ENCODE results near the gene EMC8. TPM values are rescaled to one million over a fixed set of nuclear protein-coding genes. Genes with fewer than 3 reads are reported as not detected.

The EMC8 gene
- total and polyA plus RNA-seq, 4 donors = 14.5 to 23.0 (median 19.0) TPM

GRCh38 chr16:85843471-85844168 lies 44.3 kb upstream of the EMC8 start:
- intact Hi-C loops (cut with DNase I) = loop anchor here in 1 of 2 donors (5.0 kb wide), 1 partner anchor 189 kb away; no protein-coding TSS in a partner anchor
- DNase-seq = peak; percentile 5 to 52

GRCh38 chr16:85842848-85843247 lies 43.5 kb upstream of the EMC8 start:
- no peaks in the 10 kb centered on the region for H3K27me3 ChIP-seq (ENCODE audit: control insufficient read depth in 1 of 2, insufficient read depth in 2 of 2, low read length in 1 of 2)
- no peak overlapping the region for H3K27ac ChIP-seq (ENCODE audit: low read depth in 1 of 2, low read length in 2 of 2)
- intact Hi-C loops (cut with DNase I) = loop anchor here in 1 of 2 donors (5.0 kb wide), 1 partner anchor 189 kb away; no protein-coding TSS in a partner anchor
- H3K9me3 ChIP-seq (ENCODE audit: control insufficient read depth, low read length) = peaks cover 2% of the 10 kb centered on the region
- H3K36me3 ChIP-seq (ENCODE audit: control insufficient read depth in 1 of 2, insufficient read depth in 2 of 2, low read length in 1 of 2) = no peaks in the 10 kb centered on the region
- H3K4me1 ChIP-seq (ENCODE audit: control insufficient read depth in 1 of 2, insufficient read depth in 2 of 2, low read length in 2 of 2) = no peaks in the 10 kb centered on the region
- no peak overlapping the region for H3K4me3 ChIP-seq (ENCODE audit: low read length in 2 of 2)
- peak in 1 of 2 donors; percentile 31 for DNase-seq
- ATAC-seq (ENCODE audit: low FRiP score) = no peak
- WGBS, 2 donors = 92 to 93% methylated on average over 9 of the region's 9 CpGs

More at GRCh38 chr16:85843471-85844168, 44.3 kb upstream of the EMC8 start:
- ATAC-seq (ENCODE audit: low FRiP score) = no peak
- Histone ChIP-seq H3K36me3 (ENCODE audit: control insufficient read depth in 1 of 2, insufficient read depth in 2 of 2, low read length in 1 of 2) (no peaks in the 10 kb centered on the region), H3K27ac (ENCODE audit: low read depth in 1 of 2, low read length in 2 of 2) (no peak overlapping the region), H3K9me3 (ENCODE audit: control insufficient read depth, low read length) (peaks cover 2% of the 10 kb centered on the region), H3K27me3 (ENCODE audit: control insufficient read depth in 1 of 2, insufficient read depth in 2 of 2, low read length in 1 of 2) (no peaks in the 10 kb centered on the region), H3K4me3 (ENCODE audit: low read length in 2 of 2) (no peak overlapping the region), H3K4me1 (ENCODE audit: control insufficient read depth in 1 of 2, insufficient read depth in 2 of 2, low read length in 2 of 2) (no peaks in the 10 kb centered on the region)
- WGBS, 2 donors = 91 to 94% methylated on average over 11 of the region's 11 CpGs

GRCh38 chr16:85842435-85842834 lies 43.1 kb upstream of the EMC8 start:
- Histone ChIP-seq H3K27me3 (ENCODE audit: control insufficient read depth in 1 of 2, insufficient read depth in 2 of 2, low read length in 1 of 2) (no peaks in the 10 kb centered on the region), H3K4me1 (ENCODE audit: control insufficient read depth in 1 of 2, insufficient read depth in 2 of 2, low read length in 2 of 2) (no peaks in the 10 kb centered on the region), H3K4me3 (ENCODE audit: low read length in 2 of 2) (no peak overlapping the region), H3K27ac (ENCODE audit: low read depth in 1 of 2, low read length in 2 of 2) (no peak overlapping the region), H3K9me3 (ENCODE audit: control insufficient read depth, low read length) (peaks cover 2% of the 10 kb centered on the region), H3K36me3 (ENCODE audit: control insufficient read depth in 1 of 2, insufficient read depth in 2 of 2, low read length in 1 of 2) (no peaks in the 10 kb centered on the region)
- ATAC-seq (ENCODE audit: low FRiP score) (no peak), DNase-seq (peak in 1 of 2 donors; percentile 1)
- intact Hi-C loops (cut with DNase I) = loop anchor here in 1 of 2 donors (5.0 kb wide), 1 partner anchor 190 kb away; no protein-coding TSS in a partner anchor
- 87% methylated on average over 9 of the region's 9 CpGs for WGBS, 2 donors

- 88 to 91% methylated on average over 10 of the region's 10 CpGs for WGBS, 2 donors
- Histone ChIP-seq H3K4me3 (ENCODE audit: low read length in 2 of 2) (no peak overlapping the region), H3K9me3 (ENCODE audit: control insufficient read depth, low read length) (peaks cover 2% of the 10 kb centered on the region), H3K36me3 (ENCODE audit: control insufficient read depth in 1 of 2, insufficient read depth in 2 of 2, low read length in 1 of 2) (no peaks in the 10 kb centered on the region), H3K27me3 (ENCODE audit: control insufficient read depth in 1 of 2, insufficient read depth in 2 of 2, low read length in 1 of 2) (no peaks in the 10 kb centered on the region), H3K27ac (ENCODE audit: low read depth in 1 of 2, low read length in 2 of 2) (no peak overlapping the region), H3K4me1 (ENCODE audit: control insufficient read depth in 1 of 2, insufficient read depth in 2 of 2, low read length in 2 of 2) (no peaks in the 10 kb centered on the region)
- DNase-seq = peak; percentile 15 to 56
- intact Hi-C loops (cut with DNase I) = loop anchor here in 1 of 2 donors (5.0 kb wide), 1 partner anchor 192 kb away; no protein-coding TSS in a partner anchor
- no peak for ATAC-seq (ENCODE audit: low FRiP score)
These were observed 41.5 kb upstream of the EMC8 start for GRCh38 chr16:85840801-85841200.

GRCh38 chr16:85840395-85840794 lies 41.1 kb upstream of the EMC8 start:
- DNase-seq (peak; percentile 15 to 40), ATAC-seq (ENCODE audit: low FRiP score) (peak; percentile 31)
- no peak overlapping the region for H3K4me3 ChIP-seq (ENCODE audit: low read length in 2 of 2)
- H3K27ac ChIP-seq (ENCODE audit: low read depth in 1 of 2, low read length in 2 of 2) = no peak overlapping the region
- H3K36me3 ChIP-seq (ENCODE audit: control insufficient read depth in 1 of 2, insufficient read depth in 2 of 2, low read length in 1 of 2) = no peaks in the 10 kb centered on the region
- WGBS, 2 donors = 86% methylated on average over 9 of the region's 9 CpGs
- intact Hi-C loops (cut with DNase I) = loop anchor here in 1 of 2 donors (5.0 kb wide), 1 partner anchor 192 kb away; no protein-coding TSS in a partner anchor
- no peaks in the 10 kb centered on the region for H3K27me3 ChIP-seq (ENCODE audit: control insufficient read depth in 1 of 2, insufficient read depth in 2 of 2, low read length in 1 of 2)
- H3K9me3 ChIP-seq (ENCODE audit: control insufficient read depth, low read length) = peaks cover 2% of the 10 kb centered on the region
- no peaks in the 10 kb centered on the region for H3K4me1 ChIP-seq (ENCODE audit: control insufficient read depth in 1 of 2, insufficient read depth in 2 of 2, low read length in 2 of 2)

GRCh38 chr16:85839681-85840240 lies 40.4 kb upstream of the EMC8 start:
- no peaks in the 10 kb centered on the region for H3K27me3 ChIP-seq (ENCODE audit: control insufficient read depth in 1 of 2, insufficient read depth in 2 of 2, low read length in 1 of 2)
- no peak overlapping the region for H3K27ac ChIP-seq (ENCODE audit: low read depth in 1 of 2, low read length in 2 of 2)
- intact Hi-C loops (cut with DNase I) = loop anchor here in 1 of 2 donors (5.0 kb wide), 1 partner anchor 193 kb away; no protein-coding TSS in a partner anchor
- H3K36me3 ChIP-seq (ENCODE audit: control insufficient read depth in 1 of 2, insufficient read depth in 2 of 2, low read length in 1 of 2) = no peaks in the 10 kb centered on the region
- peaks cover 2% of the 10 kb centered on the region for H3K9me3 ChIP-seq (ENCODE audit: control insufficient read depth, low read length)
- no peak for ATAC-seq (ENCODE audit: low FRiP score)
- no peak overlapping the region for H3K4me3 ChIP-seq (ENCODE audit: low read length in 2 of 2)
- peak; percentile 51 to 61 for DNase-seq
- WGBS, 2 donors = 86 to 87% methylated on average over 24 of the region's 24 CpGs
- no peaks in the 10 kb centered on the region for H3K4me1 ChIP-seq (ENCODE audit: control insufficient read depth in 1 of 2, insufficient read depth in 2 of 2, low read length in 2 of 2)

GRCh38 chr16:85838876-85839585 lies 39.7 kb upstream of the EMC8 start:
- DNase-seq (peak; percentile 31 to 58), ATAC-seq (ENCODE audit: low FRiP score) (no peak)
- H3K27me3 ChIP-seq (ENCODE audit: control insufficient read depth in 1 of 2, insufficient read depth in 2 of 2, low read length in 1 of 2) = no peaks in the 10 kb centered on the region
- H3K4me1 ChIP-seq (ENCODE audit: control insufficient read depth in 1 of 2, insufficient read depth in 2 of 2, low read length in 2 of 2) = no peaks in the 10 kb centered on the region
- H3K36me3 ChIP-seq (ENCODE audit: control insufficient read depth in 1 of 2, insufficient read depth in 2 of 2, low read length in 1 of 2) = no peaks in the 10 kb centered on the region
- H3K27ac ChIP-seq (ENCODE audit: low read depth in 1 of 2, low read length in 2 of 2) = no peak overlapping the region
- no peak overlapping the region for H3K4me3 ChIP-seq (ENCODE audit: low read length in 2 of 2)
- intact Hi-C loops (cut with DNase I) = no loop called here
- peaks cover 2% of the 10 kb centered on the region for H3K9me3 ChIP-seq (ENCODE audit: control insufficient read depth, low read length)
- WGBS, 2 donors = 85 to 87% methylated on average over 21 of the region's 21 CpGs

- Histone ChIP-seq H3K27ac (ENCODE audit: low read depth in 1 of 2, low read length in 2 of 2) (no peak overlapping the region), H3K4me3 (ENCODE audit: low read length in 2 of 2) (no peak overlapping the region), H3K36me3 (ENCODE audit: control insufficient read depth in 1 of 2, insufficient read depth in 2 of 2, low read length in 1 of 2) (no peaks in the 10 kb centered on the region), H3K9me3 (ENCODE audit: control insufficient read depth, low read length) (peaks cover 2% of the 10 kb centered on the region), H3K27me3 (ENCODE audit: control insufficient read depth in 1 of 2, insufficient read depth in 2 of 2, low read length in 1 of 2) (no peaks in the 10 kb centered on the region), H3K4me1 (ENCODE audit: control insufficient read depth in 1 of 2, insufficient read depth in 2 of 2, low read length in 2 of 2) (no peaks in the 10 kb centered on the region)
- 72 to 73% methylated on average over 11 of the region's 11 CpGs for WGBS, 2 donors
- intact Hi-C loops (cut with DNase I) = no loop called here
- DNase-seq = peak; percentile 33 to 57
- no peak for ATAC-seq (ENCODE audit: low FRiP score)
These were observed 39.0 kb upstream of the EMC8 start for GRCh38 chr16:85838381-85838780.
